Fibroblast of peridontal ligament (primary cell): ENCODE data around the gene TRA2B.
A peak's percentile ranks its signal among the peaks of the same experiment; 100 is the strongest.
"Not testable (repeated sequence)": the region's sequence is repeated elsewhere in the genome, so short reads cannot be mapped to it uniquely, and the experiment has no call there.

Experiments
- DNase-seq: peaks from one replicate; pipeline ENCODE4 v3.0.0-alpha.2; 2010; ENCODE audit errors: extremely low read depth

TRA2B gene

GRCh38 chr3:185927501-185928200 lies 10.2 kb downstream of the TRA2B start:
- no peak for DNase-seq

- no peak for DNase-seq
These were observed 11.4 kb downstream of the TRA2B start for GRCh38 chr3:185926445-185926844.

GRCh38 chr3:185925353-185925752 lies 12.5 kb downstream of the TRA2B start:
- DNase-seq, result no peak

DNA sequence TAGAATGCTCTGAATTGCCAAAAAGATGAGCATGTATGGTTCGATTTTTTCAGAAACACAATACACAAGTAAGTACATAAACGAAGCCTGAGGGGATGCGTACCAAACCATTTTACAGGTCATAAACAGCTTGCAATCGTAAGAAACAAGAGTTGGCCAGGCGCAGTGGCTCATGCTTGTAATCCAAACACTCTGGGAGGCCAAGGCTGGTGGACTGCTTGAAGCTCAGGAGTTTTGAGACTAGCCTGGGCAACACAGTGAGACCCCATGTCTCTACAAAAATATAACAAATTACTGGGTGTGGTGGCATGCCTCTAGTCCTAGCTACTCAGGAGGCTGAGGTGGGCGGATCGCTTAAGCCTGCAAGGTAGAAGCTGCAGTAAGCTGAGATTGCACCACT lies 13.4 kb downstream of the TRA2B start:
- no peak for DNase-seq

DNA sequence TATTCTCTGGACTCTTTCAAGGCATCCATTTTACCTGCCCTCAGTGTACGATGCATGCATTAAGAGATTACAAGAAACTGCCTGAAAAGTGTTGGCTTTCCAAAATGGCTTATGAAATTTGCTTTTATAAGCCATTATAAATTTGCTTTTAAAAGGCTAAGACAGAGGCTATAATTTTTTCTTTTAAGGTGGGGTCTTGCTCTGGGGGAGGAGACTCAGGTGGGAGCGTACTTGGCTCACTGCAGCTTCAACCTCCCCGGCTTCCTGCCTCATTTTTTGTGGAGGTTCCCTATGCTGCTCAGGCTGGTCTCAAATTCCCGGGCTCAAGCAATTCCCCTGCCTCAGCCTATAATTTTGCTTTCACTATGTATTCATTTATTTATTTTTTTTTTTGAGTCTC lies 17.6 kb downstream of the TRA2B start:
- DNase-seq, result no peak

DNA sequence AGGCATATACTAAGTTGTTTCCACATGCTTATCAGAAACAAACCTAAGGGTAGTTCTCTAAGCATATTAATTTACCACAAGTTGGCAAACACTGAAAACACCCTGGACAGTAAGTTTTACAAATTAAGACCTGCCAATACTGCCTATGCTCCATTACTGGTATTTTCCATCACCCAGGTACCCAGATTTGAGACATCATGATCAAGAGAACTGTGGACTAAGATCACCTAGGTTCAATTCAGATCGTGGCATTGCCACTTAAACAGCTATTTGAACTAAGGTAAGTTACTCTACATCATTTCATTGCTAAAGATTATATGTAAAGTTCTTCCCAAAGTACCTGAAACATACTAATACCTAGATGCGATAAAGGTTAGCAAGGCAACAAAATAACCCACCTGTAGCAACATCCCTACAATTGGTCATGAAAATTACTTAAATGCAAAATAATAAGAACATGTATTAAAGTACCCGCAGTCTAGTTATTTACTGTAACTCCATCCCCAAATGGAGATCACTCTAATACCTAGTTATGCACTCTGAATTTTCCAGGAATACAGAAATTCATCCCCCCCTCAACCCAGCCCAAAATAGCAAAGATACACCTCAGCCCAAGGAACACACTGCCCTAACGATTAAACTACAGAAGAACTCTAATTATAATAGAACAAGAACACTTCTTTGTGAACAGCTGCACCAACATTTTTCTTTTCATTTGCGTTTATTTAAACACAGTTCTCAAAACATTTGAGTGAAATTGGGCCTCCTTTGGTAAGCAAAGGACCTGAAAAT lies 21.6 kb downstream of the TRA2B start:
- no peak for DNase-seq

GRCh38 chr3:185915642-185916041 lies 22.2 kb downstream of the TRA2B start:
- no peak for DNase-seq

GRCh38 chr3:185914911-185915629 lies 22.7 kb downstream of the TRA2B start:
- DNase-seq, result no peak

DNA sequence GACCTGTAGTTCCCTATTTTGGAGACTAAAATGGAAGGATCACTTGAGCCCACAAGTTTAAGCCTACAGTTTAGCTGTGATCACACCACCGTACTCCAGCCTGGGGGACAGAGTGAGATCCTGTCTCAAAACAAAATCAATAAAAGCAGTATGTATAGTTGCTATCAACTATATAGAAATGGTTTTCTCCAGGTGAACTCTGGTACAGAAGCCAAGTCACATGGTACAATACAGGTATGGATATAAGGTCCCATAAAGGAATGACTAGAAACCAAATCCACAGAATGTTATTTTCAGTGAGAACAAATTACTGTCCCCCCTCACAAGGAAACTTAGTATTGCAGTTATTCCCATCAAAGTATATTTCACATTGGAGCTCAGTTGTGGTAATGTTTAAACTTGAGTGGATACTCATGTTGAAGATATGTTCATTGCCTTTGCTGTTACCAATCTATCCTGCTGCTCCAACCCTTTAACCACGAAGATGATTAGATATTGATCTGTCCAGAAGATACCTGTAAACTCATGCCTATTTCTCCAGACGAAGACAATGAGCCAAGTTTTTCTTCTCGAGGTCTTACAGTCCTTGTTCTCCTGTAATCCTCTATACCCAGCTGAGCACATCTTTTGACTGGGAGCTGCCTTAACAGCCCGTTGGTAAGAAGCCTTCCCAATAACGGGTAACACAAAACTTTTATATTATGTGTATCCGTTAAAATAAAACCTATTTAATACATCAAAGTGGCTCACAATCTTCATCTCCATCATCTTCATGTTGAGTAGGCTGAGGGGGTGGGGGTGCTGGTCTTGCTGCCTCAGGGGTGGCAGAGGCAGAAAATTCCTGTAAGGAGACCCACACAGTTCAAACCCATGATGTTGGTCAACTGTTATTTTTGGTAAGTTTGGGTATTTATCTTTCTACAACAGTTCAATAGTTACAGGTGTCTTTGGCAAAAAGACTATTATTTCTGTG lies 24.6 kb downstream of the TRA2B start:
- no peak for DNase-seq

DNA sequence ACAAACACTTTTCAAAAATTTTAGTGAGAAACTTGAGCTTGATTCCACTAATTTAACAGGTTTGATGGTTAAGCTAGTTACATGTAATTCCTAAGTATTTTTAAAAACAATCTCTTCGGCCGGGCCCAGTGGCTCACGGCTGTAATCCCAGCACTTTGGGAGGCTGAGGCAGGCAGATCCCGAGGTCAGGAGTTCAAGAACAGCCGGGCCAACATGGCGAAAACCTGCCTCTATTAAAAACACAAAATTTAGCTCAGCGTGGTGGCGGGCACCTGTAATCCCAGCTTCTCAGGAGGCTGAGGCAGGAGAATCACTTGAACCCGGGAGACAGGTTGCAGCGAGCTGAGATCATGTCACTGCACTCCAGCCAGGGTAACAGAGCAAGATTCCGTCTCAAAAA lies 25.3 kb downstream of the TRA2B start:
- no peak for DNase-seq

DNA sequence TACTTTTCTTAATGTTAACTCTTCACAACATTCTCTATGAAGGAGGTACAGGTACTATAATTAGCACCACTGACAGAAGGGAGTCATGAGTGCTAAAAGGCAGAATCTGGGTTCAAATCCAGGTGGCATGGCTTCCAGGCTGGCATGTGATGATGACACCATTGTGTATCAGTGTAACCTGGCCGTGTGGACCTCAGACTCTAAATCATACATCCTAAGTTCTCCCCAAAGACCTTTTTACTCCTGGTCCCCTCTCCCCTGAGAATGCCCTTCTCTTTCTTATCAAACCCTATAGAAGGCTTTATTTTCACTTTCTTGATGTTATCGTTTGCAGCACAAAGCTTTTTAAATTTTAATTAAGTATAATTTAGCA lies 26.8 kb downstream of the TRA2B start:
- not testable (repeated sequence) for DNase-seq

DNA sequence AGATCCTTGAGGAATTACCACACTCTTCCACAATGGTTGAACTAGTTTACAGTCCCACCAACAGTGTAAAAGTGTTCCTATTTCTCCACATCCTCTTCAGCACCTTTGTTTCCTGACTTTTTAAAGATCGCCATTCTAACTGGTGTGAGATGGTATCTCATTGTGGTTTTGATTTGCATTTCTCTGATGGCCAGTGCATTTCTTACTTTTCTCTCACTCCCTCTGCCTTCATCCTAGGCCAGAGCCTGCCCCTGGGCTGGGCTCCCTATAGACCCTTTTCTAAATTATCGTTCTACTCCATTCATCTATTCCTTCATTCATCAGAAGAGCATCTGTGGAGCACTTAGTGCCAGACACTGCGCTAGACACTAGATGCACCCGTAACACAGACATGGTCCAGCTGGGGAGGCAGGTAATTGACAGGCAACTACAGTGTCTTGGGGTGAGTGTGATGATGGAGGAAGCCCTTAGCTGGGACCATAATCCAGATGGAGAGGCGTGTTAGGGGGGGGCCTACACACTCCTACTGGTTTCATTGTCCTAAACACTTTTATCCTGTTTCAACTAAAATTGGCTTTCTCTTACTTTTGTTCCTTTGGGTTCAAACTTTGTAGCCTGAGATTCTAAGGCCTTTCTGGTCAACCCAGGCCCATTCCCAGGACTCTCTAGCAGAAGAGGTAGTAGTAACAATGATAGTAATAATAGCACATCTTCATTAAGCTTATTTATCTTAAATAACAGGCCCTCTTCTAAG lies 27.3 kb downstream of the TRA2B start:
- DNase-seq, result not testable (repeated sequence)

DNA sequence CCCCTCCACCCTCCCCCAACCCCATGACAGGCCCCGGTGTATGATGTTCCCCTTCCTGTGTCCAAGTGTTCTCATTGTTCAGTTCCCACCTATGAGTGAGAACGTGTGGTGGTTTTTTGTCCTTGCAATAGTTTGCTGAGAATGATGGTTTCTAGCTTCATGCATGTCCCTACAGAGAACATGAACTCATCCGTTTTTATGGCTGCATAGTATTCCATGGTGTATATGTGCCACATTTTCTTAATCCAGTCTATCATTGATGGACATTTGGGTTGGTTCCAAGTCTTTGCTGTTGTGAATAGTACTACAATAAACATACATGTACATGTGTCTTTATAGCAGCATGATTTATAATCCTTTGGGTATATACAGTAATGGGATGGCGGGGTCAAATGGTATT lies 27.9 kb downstream of the TRA2B start:
- not testable (repeated sequence) for DNase-seq

- peak; percentile 80 for DNase-seq
These were observed 37.6 kb downstream of the TRA2B start for GRCh38 chr3:185900228-185900627.

DNA sequence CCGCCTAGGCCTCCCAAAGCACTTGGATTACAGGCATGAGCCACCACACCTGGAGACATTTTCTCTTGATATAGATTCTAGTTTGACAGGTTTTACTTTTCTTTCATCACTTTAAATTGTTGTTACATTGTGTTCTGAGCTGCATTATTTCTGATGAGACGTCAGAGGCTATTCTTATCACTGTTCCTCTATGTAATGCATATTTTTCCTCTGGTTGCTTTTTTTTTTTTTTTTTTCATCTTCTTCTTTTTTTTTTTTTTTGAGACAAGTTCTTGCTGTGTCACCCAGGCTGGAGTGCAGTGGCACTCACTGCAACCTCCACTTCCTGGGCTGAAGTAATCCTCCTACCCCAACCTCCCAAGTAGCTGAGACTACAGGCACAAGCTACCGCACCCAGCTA lies 41.2 kb downstream of the TRA2B start:
- DNase-seq, result no peak

- DNase-seq, result no peak
These were observed 50.7 kb downstream of the TRA2B start for GRCh38 chr3:185887066-185887465.

DNA sequence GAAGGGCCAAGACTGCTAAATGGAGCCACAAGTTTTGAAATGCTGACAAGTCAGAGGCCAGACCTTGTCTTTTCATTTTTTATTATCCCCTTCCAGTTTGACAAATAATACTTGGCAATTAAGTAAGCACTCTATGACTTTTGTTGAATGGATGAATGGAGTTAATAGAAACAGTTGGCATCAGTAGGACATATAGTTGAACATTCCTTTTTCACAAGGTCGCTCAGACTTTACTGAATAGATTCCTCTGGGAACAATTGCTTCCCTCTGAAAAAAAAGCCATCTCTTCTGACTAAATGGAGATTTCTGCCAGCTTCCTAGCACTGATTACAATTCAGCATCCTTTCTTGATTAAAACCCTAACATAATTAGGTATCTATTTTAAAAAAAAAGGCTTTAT lies 53.2 kb downstream of the TRA2B start:
- no peak for DNase-seq

DNA sequence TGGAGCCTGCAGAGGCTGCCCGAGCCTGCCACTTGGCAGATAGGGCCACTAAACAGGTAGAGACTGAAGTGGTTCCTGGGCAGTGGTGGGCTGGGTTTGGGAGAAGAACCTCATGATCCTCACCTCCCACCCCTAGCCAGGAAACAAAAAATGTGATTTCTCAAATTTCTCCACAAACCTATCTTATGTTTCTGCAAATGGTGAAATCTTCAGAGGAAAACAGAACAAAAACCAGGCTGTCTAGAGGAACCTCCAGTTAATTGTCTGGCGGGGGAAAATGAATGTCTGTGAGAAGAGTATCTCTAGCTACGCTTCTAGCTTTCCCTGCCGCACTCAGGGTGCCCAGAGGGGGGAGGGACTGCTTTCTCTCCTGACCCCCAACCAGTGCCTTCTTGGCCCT lies 55.9 kb downstream of the TRA2B start:
- no peak for DNase-seq

GRCh38 chr3:185880600-185880999 lies 57.2 kb downstream of the TRA2B start:
- no peak for DNase-seq

GRCh38 chr3:185878920-185879319 lies 58.9 kb downstream of the TRA2B start:
- no peak for DNase-seq

GRCh38 chr3:185874119-185874518 lies 63.7 kb downstream of the TRA2B start:
- no peak for DNase-seq
